BLaER1 treated with 17β-estradiol and CSF1 and Interleukin-3, amounts not matched to agents 10 nM and 100 nM (cell line): ENCODE measurements around the gene KDM4F.
"Not testable (repeated sequence)": the region's sequence is repeated elsewhere in the genome, so short reads cannot be mapped to it uniquely, and the experiment has no call there.

Experiments used
- H3K27ac ChIP-seq, 11 experiments: shearing (Covaris generic); formaldehyde crosslinking; 2 replicates each; pipeline ENCODE4 v1.8.1; 2022
- H3K27me3 ChIP-seq, 11 experiments: shearing (Covaris generic); formaldehyde crosslinking; 2 replicates each; pipeline ENCODE4 v1.8.1; 2022
- H3K36me3 ChIP-seq, 11 experiments: shearing (Covaris generic); formaldehyde crosslinking; 2 replicates each; pipeline ENCODE4 v1.8.1; 2022
- H3K4me1 ChIP-seq, 10 experiments: shearing (Covaris generic); formaldehyde crosslinking; 2 replicates each; pipeline ENCODE4 v1.8.1; 2022
- H3K4me2 ChIP-seq, 11 experiments: shearing (Covaris generic); formaldehyde crosslinking; 2 replicates each; pipeline ENCODE4 v1.8.1; 2022
- H3K4me3 ChIP-seq, 10 experiments: shearing (Covaris generic); formaldehyde crosslinking; 2 replicates each; pipeline ENCODE4 v1.8.1; 2022
- H3K9ac ChIP-seq, 11 experiments: shearing (Covaris generic); formaldehyde crosslinking; 2 replicates each; pipeline ENCODE4 v1.8.1; 2022
- H3K9me3 ChIP-seq, 11 experiments: shearing (Covaris generic); formaldehyde crosslinking; replicated peaks in 1 of 11; 2 replicates each; pipeline ENCODE4 v1.8.1; 2022
- H4K20me1 ChIP-seq, 11 experiments: shearing (Covaris generic); formaldehyde crosslinking; 2 replicates each; pipeline ENCODE4 v1.8.1; 2022
- Cebpa-rat ChIP-seq, 11 experiments: shearing (Covaris generic); IDR thresholded peaks; 2 replicates each; pipeline ENCODE4 v1.8.1; 2022

KDM4F gene

GRCh38 chr11:95049122-95049521 is at the start of gene KDM4F:
Gene KDM4F (plus strand): TSS chr11:95049422.
- H3K36me3 ChIP-seq, H3K27me3 ChIP-seq, H3K27ac ChIP-seq, H3K4me3 ChIP-seq, H3K4me1 ChIP-seq, H4K20me1 ChIP-seq, H3K9ac ChIP-seq: not testable (repeated sequence)
- H3K4me2 ChIP-seq, result peak within 1 kb of the TSS in 5 of 11 experiments; percentile 14 to 34 (median 23); a peak in 7 of 22 replicates
- H3K9me3 ChIP-seq, result peaks cover 0 to 19% (median 11%) of the 10 kb centered on the region in 11 experiments; a peak in 9 of 22 replicates

- no peaks in the 10 kb centered on the region for H3K4me1 ChIP-seq
- peaks cover 0 to 4% (median 0%) of the 10 kb centered on the region in 11 experiments; a peak in 4 of 22 replicates for H3K36me3 ChIP-seq
- no peaks in the 10 kb centered on the region for H4K20me1 ChIP-seq
- no peaks in the 10 kb centered on the region for H3K27me3 ChIP-seq
- no peak overlapping the region for H3K4me3 ChIP-seq
- H3K9me3 ChIP-seq, result peaks cover 0 to 11% (median 0%) of the 10 kb centered on the region in 11 experiments; a peak in 8 of 22 replicates
- TF ChIP-seq Cebpa-rat (IDR thresholded peaks at IDR 0.05), result no peak
- no peak overlapping the region for H3K9ac ChIP-seq
- H3K27ac ChIP-seq, result no peak overlapping the region
- no peak overlapping the region for H3K4me2 ChIP-seq
These were observed 45.5 kb upstream of the KDM4F start for GRCh38 chr11:95003716-95004115.

DNA sequence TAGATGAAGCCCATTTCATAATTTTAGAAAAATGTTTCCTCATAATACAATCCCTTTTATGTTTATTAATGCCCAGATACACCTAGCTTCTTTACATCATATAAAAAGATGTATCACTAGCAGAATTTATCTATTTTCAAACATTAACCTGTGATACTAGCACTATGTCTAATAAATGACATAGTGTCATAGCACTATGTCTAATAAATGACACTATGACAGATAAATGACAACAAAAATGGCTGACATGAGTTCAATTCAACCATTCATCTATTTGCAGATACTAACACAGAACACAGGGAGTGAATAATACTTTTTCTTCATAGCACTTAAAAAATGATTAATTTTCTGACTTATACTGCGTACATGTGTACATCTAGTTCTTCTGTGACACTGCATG is 43.6 kb upstream of the KDM4F start:
- Histone ChIP-seq H3K9me3 (peaks cover 0 to 11% (median 0%) of the 10 kb centered on the region in 11 experiments; a peak in 7 of 22 replicates), H3K9ac (no peak overlapping the region), H3K4me3 (no peak overlapping the region), H3K27me3 (no peaks in the 10 kb centered on the region), H3K4me2 (no peak overlapping the region), H3K4me1 (no peaks in the 10 kb centered on the region), H3K36me3 (no peaks in the 10 kb centered on the region), H3K27ac (no peak overlapping the region), H4K20me1 (no peaks in the 10 kb centered on the region)
- no peak for TF ChIP-seq Cebpa-rat (IDR thresholded peaks at IDR 0.05)

- Histone ChIP-seq H3K4me2 (no peak overlapping the region), H3K4me1 (no peaks in the 10 kb centered on the region), H4K20me1 (no peaks in the 10 kb centered on the region; a peak in 1 of 22 replicates), H3K4me3 (no peak overlapping the region), H3K27ac (no peak overlapping the region), H3K27me3 (no peaks in the 10 kb centered on the region), H3K9ac (no peak overlapping the region), H3K36me3 (no peaks in the 10 kb centered on the region), H3K9me3 (peaks cover 0 to 11% (median 0%) of the 10 kb centered on the region in 11 experiments; a peak in 7 of 22 replicates)
- no peak for TF ChIP-seq Cebpa-rat (IDR thresholded peaks at IDR 0.05)
These were observed 37.8 kb upstream of the KDM4F start for GRCh38 chr11:95011376-95011775.

GRCh38 chr11:95014184-95014821 is 34.9 kb upstream of the KDM4F start:
- Histone ChIP-seq H4K20me1 (no peaks in the 10 kb centered on the region; a peak in 1 of 22 replicates), H3K4me1 (no peaks in the 10 kb centered on the region), H3K9ac (no peak overlapping the region), H3K27ac (no peak overlapping the region), H3K4me2 (no peak overlapping the region), H3K27me3 (no peaks in the 10 kb centered on the region), H3K4me3 (no peak overlapping the region), H3K9me3 (no peaks in the 10 kb centered on the region), H3K36me3 (no peaks in the 10 kb centered on the region)
- TF ChIP-seq Cebpa-rat (IDR thresholded peaks at IDR 0.05), result no peak

GRCh38 chr11:95016139-95016538 is 33.1 kb upstream of the KDM4F start:
- H3K27ac ChIP-seq, result no peak overlapping the region
- H4K20me1 ChIP-seq, result no peaks in the 10 kb centered on the region; a peak in 1 of 22 replicates
- H3K27me3 ChIP-seq, result no peaks in the 10 kb centered on the region
- no peak overlapping the region for H3K4me3 ChIP-seq
- no peak overlapping the region for H3K9ac ChIP-seq
- no peaks in the 10 kb centered on the region for H3K4me1 ChIP-seq
- no peak for TF ChIP-seq Cebpa-rat (IDR thresholded peaks at IDR 0.05)
- H3K4me2 ChIP-seq, result no peak overlapping the region
- no peaks in the 10 kb centered on the region for H3K9me3 ChIP-seq
- H3K36me3 ChIP-seq, result no peaks in the 10 kb centered on the region

DNA sequence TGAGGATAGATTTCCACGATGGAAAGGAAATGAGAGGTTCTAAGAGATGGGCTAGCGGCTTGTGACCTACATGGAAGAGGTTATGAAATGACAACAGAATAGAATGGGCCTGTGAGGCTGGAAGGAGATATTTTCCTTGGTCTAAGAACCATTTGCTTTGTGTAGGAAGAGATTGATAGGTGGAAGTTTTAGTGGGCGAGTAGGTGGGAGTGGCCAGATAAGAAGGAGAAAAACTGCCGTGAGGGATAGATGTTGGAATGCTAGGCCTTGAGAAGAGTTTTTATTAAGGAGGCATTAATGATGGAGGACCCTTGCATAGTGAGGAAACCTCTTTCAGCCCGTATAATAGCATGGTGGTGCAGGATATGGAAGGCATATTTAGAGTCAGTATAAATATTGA is 27.8 kb upstream of the KDM4F start:
- H3K9me3 ChIP-seq, H3K4me2 ChIP-seq, H3K9ac ChIP-seq, H3K36me3 ChIP-seq, H3K4me1 ChIP-seq, H3K27ac ChIP-seq, H4K20me1 ChIP-seq, H3K27me3 ChIP-seq, H3K4me3 ChIP-seq: not testable (repeated sequence)

GRCh38 chr11:95024958-95025357 is 24.3 kb upstream of the KDM4F start, which contains the start of gene KDM4E:
Gene KDM4E (plus strand): TSS chr11:95025258. CDS start chr11:95025558, 300 bp downstream.
- Histone ChIP-seq H3K4me1 (no peaks in the 10 kb centered on the region), H3K4me2 (no peak within 1 kb of the TSS), H3K9ac (no peak within 1 kb of the TSS), H3K27ac (no peak within 1 kb of the TSS), H3K27me3 (no peaks in the 10 kb centered on the region), H3K36me3 (no peaks in the 10 kb centered on the region), H3K9me3 (no peaks in the 10 kb centered on the region), H4K20me1 (no peaks in the 10 kb centered on the region), H3K4me3 (no peak within 1 kb of the TSS)
- TF ChIP-seq Cebpa-rat (IDR thresholded peaks at IDR 0.05), result no peak

DNA sequence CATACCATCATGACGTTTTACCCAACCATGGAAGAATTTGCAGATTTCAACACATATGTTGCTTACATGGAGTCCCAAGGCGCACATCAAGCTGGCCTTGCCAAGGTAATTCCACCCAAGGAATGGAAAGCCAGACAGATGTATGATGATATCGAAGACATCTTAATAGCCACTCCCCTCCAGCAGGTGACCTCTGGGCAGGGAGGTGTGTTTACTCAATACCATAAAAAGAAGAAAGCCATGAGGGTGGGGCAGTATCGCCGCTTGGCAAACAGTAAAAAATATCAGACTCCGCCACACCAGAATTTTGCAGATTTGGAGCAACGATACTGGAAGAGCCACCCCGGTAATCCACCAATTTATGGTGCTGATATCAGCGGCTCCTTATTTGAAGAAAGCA is 23.6 kb upstream of the KDM4F start:
- H4K20me1 ChIP-seq, H3K4me1 ChIP-seq, H3K9me3 ChIP-seq, H3K9ac ChIP-seq, H3K36me3 ChIP-seq, H3K27ac ChIP-seq, H3K4me3 ChIP-seq, H3K27me3 ChIP-seq, H3K4me2 ChIP-seq: not testable (repeated sequence)

- no peak for TF ChIP-seq Cebpa-rat (IDR thresholded peaks at IDR 0.05)
- H3K9ac ChIP-seq, result no peak overlapping the region
- no peak overlapping the region for H3K4me3 ChIP-seq
- no peaks in the 10 kb centered on the region for H3K9me3 ChIP-seq
- no peaks in the 10 kb centered on the region for H3K36me3 ChIP-seq
- no peaks in the 10 kb centered on the region for H3K4me1 ChIP-seq
- H3K4me2 ChIP-seq, result no peak overlapping the region
- no peak overlapping the region for H3K27ac ChIP-seq
- H4K20me1 ChIP-seq, result no peaks in the 10 kb centered on the region
- H3K27me3 ChIP-seq, result no peaks in the 10 kb centered on the region
These were observed 20.9 kb upstream of the KDM4F start for GRCh38 chr11:95028357-95028756.
